ENCODE data around the gene RTL10.

RTL10 gene

DNA sequence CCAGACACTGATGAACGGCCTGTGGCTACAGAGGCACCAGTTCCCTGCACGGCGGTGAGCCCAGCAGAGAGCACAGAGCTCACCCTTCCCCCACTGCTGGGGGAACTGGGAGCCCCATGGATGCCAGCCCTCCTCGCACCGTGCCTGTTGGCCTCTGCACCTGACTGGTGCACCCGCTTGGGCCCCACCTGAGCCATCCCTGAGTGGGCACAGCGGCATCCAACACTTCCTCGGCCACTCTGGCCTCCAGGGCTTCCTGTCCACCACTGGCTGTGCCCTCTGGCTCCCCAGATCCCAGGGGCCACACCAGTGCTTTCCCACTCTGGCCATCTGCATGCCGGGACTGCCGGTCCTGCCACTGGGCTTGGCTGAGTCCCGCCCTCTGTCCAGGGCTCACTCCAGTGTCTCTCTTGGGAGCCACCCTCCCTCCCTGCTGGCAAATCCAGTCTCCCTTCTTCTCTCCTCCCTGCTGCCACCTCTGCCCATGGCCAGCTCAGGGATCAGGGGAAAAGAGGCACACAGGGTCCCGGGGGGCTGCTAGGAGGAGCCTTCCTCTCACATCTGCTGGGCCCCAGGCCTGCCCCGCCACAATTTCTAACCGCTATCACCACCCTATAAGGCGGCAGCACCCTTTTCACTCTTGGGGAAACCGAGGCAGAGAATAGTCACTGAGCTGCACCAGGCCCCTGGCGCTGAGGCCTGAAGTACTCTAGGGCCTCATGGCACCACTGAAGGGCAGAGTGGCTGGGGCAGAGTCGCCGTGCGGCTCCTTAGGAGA is 33.0 kb downstream of the RTL10 start:
- no peaks in the 10 kb centered on the region for H3K27me3 ChIP-seq (ENCODE audit: control insufficient read depth, insufficient read depth, low read length)
- H3K9ac ChIP-seq (ENCODE audit: low read depth, low read length), result no peak overlapping the region
- no peaks in the 10 kb centered on the region for H3K36me3 ChIP-seq (ENCODE audit: insufficient read depth, low read length)
- H3K4me2 ChIP-seq (ENCODE audit: low read length), result no peak overlapping the region
- no peaks in the 10 kb centered on the region for H3K9me3 ChIP-seq (replicated peaks; ENCODE audit: low read length)
- no peak overlapping the region for H3K4me3 ChIP-seq (ENCODE audit: low read length)
- H3K4me1 ChIP-seq (ENCODE audit: control insufficient read depth, insufficient read depth, low read length), result no peaks in the 10 kb centered on the region

DNA sequence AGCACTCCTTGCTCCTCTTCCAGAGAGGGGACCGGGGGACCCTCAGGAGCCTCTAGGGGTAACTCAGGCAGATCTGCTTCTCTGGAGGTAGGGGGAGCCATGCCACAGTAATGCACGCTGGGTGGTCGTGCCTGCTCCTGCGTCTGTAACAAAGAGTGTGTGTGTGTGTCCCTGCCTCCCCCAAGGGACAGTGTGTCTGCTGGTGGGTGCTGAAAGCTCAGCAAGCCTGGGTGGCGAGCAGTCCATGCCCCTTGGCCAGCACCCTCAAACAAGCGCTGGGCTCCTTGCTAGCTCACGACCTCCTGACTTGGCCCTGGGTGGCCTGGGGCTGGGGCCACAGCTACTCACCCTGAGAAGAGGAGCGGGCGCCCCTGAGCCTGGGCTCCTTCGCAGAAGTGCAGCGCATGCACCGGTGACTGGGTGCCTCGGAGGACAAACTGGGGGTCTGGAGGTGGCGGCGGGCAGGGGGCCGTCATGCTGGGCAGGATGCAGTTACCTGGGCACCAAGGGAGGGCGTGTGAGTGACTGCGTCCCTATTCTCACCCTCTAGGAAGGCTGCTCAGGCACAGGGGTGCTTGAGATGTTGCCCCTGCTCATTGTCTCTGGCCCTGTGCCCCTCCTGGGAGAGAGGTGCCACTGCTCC is 33.7 kb downstream of the RTL10 start:
- Histone ChIP-seq H3K9me3 (replicated peaks; ENCODE audit: low read length) (no peaks in the 10 kb centered on the region), H3K4me3 (ENCODE audit: low read length) (no peak overlapping the region), H3K4me2 (ENCODE audit: low read length) (no peak overlapping the region), H3K36me3 (ENCODE audit: insufficient read depth, low read length) (no peaks in the 10 kb centered on the region), H3K27me3 (ENCODE audit: control insufficient read depth, insufficient read depth, low read length) (no peaks in the 10 kb centered on the region), H3K4me1 (ENCODE audit: control insufficient read depth, insufficient read depth, low read length) (no peaks in the 10 kb centered on the region), H3K9ac (ENCODE audit: low read depth, low read length) (no peak overlapping the region)

DNA sequence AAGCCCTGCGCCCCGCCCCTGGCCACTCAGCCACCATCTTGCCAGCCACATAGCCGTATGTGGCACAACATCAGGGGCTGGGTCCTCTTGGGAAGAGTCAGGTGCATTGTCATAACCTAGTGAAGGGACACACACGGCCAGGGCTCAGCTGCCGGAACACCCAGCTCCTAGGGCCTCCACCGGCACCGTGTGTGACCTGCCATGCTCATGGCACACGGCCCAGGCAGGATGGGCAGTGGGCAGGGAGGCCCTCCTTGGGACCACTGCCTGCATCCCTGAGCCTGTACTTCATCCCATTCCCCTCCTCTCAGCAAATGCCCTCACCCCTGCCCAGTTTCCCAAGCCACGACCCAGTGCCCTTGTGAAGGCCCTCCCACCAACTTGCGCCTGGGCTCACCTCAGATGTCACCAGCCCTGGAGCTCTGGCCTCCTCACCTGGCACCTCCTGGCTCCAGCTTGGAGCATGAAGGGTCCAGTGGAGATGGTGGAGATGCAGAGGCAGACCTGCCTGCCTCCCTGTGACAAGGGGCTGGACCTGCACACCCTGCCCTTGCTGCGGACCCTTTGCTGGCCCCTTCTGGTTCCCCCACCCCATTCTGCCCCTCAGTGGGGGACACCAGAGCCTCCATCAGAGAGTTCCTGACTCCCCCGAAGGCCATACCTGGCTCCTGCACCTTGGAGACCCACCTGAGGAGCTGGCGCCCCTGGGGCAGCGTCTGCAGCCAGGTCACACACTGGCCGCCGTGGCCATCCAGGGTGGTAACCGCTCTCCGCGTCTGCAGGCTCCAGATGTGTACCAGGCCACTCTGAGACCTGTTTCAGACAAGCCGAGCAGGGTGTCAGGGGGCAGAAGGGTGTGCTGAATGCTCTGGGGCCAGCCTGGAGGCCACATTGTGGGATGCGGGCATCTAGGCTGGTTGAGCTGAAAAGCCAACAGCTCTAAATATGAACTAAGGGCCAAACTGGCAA is 34.5 kb downstream of the RTL10 start:
- no peaks in the 10 kb centered on the region for H3K4me1 ChIP-seq (ENCODE audit: control insufficient read depth, insufficient read depth, low read length)
- no peak overlapping the region for H3K4me2 ChIP-seq (ENCODE audit: low read length)
- no peaks in the 10 kb centered on the region for H3K36me3 ChIP-seq (ENCODE audit: insufficient read depth, low read length)
- no peak overlapping the region for H3K9ac ChIP-seq (ENCODE audit: low read depth, low read length)
- no peaks in the 10 kb centered on the region for H3K9me3 ChIP-seq (replicated peaks; ENCODE audit: low read length)
- H3K4me3 ChIP-seq (ENCODE audit: low read length), result no peak overlapping the region
- no peaks in the 10 kb centered on the region for H3K27me3 ChIP-seq (ENCODE audit: control insufficient read depth, insufficient read depth, low read length)

DNA sequence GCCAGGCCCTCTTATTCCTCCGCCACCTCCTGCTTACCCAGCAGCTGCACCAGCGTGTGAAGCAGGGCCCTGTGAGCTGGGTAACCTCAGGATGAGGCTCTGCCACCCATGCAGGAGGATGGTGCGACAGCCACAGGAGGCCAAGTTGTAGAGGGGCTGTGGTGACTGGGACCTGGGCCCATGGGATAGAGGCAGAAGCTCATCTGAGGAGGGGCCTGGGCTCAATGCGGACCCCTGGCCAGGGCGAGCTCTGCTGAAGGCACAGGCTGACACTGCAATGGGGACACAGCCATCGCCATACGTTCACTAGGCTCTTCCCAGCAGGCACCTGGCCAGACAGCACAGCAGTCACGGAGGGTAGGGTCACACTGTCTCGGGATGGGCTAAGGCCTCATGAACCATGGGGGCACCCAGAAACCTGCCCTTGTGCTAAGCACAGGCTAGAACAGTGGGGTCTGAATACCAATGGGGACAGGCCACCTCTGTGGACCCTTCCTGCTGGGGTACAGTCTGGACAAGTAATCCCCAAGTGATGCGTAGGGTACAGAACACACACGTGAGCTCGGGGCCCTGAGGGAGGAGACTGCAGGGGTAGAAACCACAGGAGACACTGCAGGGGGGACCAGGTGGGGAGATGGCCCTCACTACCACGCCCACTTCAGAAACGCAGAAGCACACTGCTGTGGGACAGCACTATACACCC is 35.3 kb downstream of the RTL10 start:
- Histone ChIP-seq H3K4me3 (ENCODE audit: low read length) (no peak overlapping the region), H3K27me3 (ENCODE audit: control insufficient read depth, insufficient read depth, low read length) (no peaks in the 10 kb centered on the region), H3K4me2 (ENCODE audit: low read length) (no peak overlapping the region), H3K36me3 (ENCODE audit: insufficient read depth, low read length) (no peaks in the 10 kb centered on the region), H3K4me1 (ENCODE audit: control insufficient read depth, insufficient read depth, low read length) (no peaks in the 10 kb centered on the region), H3K9ac (ENCODE audit: low read depth, low read length) (no peak overlapping the region), H3K9me3 (replicated peaks; ENCODE audit: low read length) (no peaks in the 10 kb centered on the region)

DNA sequence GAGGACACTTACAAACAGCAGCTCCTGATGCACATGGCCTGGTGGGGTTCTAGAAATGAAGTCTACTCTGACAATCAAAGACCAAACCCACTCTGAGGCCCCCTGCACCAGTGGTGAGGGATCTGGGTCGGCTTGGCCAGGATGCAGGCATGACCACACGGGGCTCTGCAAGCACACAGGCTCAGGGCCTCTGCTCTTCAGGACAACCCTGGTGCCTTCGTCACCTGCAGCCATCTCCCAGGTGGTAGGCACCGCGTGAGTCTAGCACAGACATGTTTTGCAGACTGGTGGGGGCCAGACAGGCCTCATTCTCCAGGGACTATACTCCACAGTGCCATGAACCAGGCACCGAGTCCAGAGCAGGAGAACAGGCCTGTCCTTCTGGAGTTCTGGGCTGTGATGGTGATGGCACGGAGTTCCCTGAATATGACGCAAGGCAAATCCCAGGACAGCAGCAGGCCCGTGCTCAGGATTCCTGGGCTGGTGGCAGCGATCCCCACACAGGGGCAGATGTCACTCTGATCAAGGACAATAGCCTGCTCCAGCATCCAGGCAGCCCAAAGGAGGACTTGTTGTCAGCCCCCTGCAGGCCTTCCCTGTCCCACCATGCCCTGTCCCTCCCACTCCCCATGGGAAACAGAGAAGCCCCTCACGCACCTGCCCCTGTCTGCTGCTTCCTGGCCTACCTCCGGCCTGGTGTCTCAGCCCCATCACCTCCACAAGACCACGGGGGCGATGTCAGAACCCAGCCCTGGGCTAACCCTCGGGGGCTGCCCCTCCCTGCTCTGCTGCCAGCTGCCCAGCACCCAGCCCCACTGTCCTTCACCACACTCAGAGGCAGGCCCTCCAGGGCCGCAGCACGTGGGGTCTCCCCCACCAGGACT is 36.1 kb downstream of the RTL10 start:
- Histone ChIP-seq H3K9me3 (replicated peaks; ENCODE audit: low read length) (no peaks in the 10 kb centered on the region), H3K4me1 (ENCODE audit: control insufficient read depth, insufficient read depth, low read length) (no peaks in the 10 kb centered on the region), H3K9ac (ENCODE audit: low read depth, low read length) (no peak overlapping the region), H3K4me2 (ENCODE audit: low read length) (no peak overlapping the region), H3K27me3 (ENCODE audit: control insufficient read depth, insufficient read depth, low read length) (no peaks in the 10 kb centered on the region), H3K36me3 (ENCODE audit: insufficient read depth, low read length) (no peaks in the 10 kb centered on the region), H3K4me3 (ENCODE audit: low read length) (no peak overlapping the region)

DNA sequence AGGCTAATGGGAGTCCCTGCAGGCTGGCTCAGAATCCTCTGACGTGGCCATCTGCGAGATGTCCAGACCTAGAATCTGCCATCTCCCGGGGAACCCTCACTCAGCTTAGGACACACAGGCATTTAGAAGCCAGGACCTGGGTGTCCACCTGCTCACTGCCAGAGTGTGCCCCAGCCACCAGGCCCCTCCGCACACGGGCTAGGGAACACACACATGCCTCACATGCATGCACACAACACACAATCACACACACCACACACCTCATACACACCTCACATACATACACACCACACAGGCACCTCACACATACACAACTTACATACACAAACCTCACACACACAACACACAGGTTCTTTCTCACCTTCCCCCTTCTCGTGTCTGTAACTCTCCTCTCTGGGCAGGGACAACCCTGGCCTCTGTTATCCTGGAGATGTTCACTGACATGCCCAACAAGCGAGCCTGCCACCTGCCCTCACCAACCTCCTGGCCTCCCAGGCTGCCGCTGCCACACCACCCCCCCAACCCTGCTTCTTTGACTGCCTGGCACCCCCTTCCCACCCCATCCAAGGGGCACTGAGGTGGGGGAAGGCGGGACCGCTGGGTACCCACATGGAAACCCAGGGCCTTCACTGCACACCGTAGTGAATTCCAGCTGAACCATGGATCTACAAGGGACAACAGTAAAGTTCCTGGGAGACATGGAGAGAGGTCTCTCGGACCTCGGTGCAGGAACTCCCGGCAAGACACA is 38.1 kb downstream of the RTL10 start:
- no peaks in the 10 kb centered on the region for H3K27me3 ChIP-seq (ENCODE audit: control insufficient read depth, insufficient read depth, low read length)
- H3K9ac ChIP-seq (ENCODE audit: low read depth, low read length), result no peak overlapping the region
- no peak overlapping the region for H3K4me2 ChIP-seq (ENCODE audit: low read length)
- H3K9me3 ChIP-seq (replicated peaks; ENCODE audit: low read length), result no peaks in the 10 kb centered on the region
- no peaks in the 10 kb centered on the region for H3K36me3 ChIP-seq (ENCODE audit: insufficient read depth, low read length)
- no peak overlapping the region for H3K4me3 ChIP-seq (ENCODE audit: low read length)
- no peaks in the 10 kb centered on the region for H3K4me1 ChIP-seq (ENCODE audit: control insufficient read depth, insufficient read depth, low read length)

DNA sequence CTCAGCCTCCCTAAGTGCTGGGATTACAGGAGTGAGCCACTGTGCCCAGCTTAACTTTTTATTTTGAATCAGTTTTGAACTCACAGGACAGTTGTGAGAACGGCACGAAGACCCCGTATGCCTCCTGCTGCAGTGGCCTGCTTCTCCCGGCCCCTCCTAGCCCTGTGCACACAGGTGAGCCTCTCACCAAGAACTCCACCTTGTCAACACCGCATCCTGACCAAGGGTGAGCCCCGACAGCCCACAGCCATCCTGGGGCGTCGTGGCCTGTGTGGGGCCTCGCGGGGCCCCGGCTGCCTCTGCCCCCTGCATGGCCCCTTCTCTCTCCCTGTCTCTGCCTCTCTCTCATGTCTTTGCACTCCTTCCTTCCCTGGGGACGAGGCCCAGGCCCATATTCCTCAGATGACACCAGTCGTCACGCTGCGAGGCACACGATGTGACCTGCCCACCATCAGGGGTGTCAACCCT is 38.8 kb downstream of the RTL10 start:
- H3K4me3 ChIP-seq (ENCODE audit: low read length), result no peak overlapping the region
- H3K4me1 ChIP-seq (ENCODE audit: control insufficient read depth, insufficient read depth, low read length), result peaks cover 5% of the 10 kb centered on the region
- H3K27me3 ChIP-seq (ENCODE audit: control insufficient read depth, insufficient read depth, low read length), result no peaks in the 10 kb centered on the region
- H3K9ac ChIP-seq (ENCODE audit: low read depth, low read length), result no peak overlapping the region
- no peak overlapping the region for H3K4me2 ChIP-seq (ENCODE audit: low read length)
- H3K36me3 ChIP-seq (ENCODE audit: insufficient read depth, low read length), result no peaks in the 10 kb centered on the region
- H3K9me3 ChIP-seq (replicated peaks; ENCODE audit: low read length), result no peaks in the 10 kb centered on the region

DNA sequence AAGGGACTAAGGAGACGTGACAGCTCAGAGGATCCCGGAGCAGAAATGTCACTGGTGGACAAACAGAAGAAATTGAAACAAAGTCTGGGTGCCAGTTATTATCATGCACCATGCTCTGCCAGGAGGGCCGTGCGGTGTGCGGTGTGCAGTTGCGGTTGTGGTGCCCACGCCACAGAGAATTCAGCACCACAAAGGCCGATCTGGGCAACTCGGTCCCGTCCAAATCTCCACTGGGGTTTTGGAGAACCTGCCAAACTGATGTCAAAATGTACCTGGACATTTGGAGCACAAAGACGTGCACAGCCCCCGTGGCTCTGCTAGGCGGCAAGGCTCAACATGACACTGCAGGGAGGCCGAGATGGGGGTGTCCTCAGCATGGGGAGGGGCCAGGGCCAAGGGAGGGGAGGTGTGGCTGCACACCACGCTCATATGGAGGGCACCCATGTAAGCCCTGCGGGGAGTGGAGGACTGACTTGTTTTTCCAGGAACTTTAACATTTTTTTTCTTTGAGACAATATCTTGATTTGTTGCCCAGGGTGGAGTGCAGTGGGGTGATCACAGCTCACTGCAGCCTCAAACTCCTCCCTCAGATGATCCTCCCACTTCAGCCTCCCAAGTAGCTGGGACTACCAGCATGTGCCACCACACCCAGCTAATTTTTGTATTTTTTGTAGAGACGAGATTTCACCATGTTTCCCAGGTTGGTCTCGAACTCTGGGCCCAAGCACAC is 39.4 kb downstream of the RTL10 start:
- peaks cover 8% of the 10 kb centered on the region for H3K4me1 ChIP-seq (ENCODE audit: control insufficient read depth, insufficient read depth, low read length)

DNA sequence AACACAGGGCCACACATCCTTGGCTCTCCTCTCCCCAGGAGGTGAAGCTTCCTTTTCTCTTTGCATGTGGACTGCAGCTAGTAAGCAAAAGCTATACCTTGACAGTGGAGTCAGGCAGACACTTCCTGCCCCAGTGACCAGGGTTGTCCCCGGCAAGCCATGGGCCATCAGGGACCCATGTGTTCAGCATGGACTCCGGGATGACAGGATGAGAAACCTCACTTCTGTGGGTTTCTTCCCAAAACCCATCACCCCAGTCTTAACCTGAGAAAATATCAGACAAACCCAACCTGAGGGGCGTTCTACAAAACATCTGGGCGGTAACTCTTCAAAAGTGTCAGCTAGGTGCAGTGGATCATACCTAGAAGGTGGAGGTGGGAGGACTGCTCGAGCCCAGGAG is 40.2 kb downstream of the RTL10 start:
- no peaks in the 10 kb centered on the region for H3K36me3 ChIP-seq (ENCODE audit: insufficient read depth, low read length)
- no peak overlapping the region for H3K4me3 ChIP-seq (ENCODE audit: low read length)
- H3K4me2 ChIP-seq (ENCODE audit: low read length), result no peak overlapping the region

More for the DNA sequence above, 39.4 kb downstream of the RTL10 start:
- Histone ChIP-seq H3K9ac (ENCODE audit: low read depth, low read length) (no peak overlapping the region), H3K27me3 (ENCODE audit: control insufficient read depth, insufficient read depth, low read length) (no peaks in the 10 kb centered on the region), H3K36me3 (ENCODE audit: insufficient read depth, low read length) (no peaks in the 10 kb centered on the region), H3K4me3 (ENCODE audit: low read length) (no peak overlapping the region), H3K4me2 (ENCODE audit: low read length) (no peak overlapping the region), H3K9me3 (replicated peaks; ENCODE audit: low read length) (no peaks in the 10 kb centered on the region)

More for the DNA sequence above, 40.2 kb downstream of the RTL10 start:
- Histone ChIP-seq H3K9me3 (replicated peaks; ENCODE audit: low read length) (no peaks in the 10 kb centered on the region), H3K9ac (ENCODE audit: low read depth, low read length) (no peak overlapping the region), H3K4me1 (ENCODE audit: control insufficient read depth, insufficient read depth, low read length) (peaks cover 8% of the 10 kb centered on the region), H3K27me3 (ENCODE audit: control insufficient read depth, insufficient read depth, low read length) (no peaks in the 10 kb centered on the region)

Measured in skeletal muscle satellite cell (primary cell).